GM18861 (cell line): Measurements from ENCODE around the gene PTGIS.

Source experiments
- ATAC-seq: cut with Tn5 transposase; IDR thresholded peaks from one replicate; pipeline ENCODE4 v1.9.1; 2021; ENCODE audit not compliant: unreplicated experiment

PTGIS gene

DNA sequence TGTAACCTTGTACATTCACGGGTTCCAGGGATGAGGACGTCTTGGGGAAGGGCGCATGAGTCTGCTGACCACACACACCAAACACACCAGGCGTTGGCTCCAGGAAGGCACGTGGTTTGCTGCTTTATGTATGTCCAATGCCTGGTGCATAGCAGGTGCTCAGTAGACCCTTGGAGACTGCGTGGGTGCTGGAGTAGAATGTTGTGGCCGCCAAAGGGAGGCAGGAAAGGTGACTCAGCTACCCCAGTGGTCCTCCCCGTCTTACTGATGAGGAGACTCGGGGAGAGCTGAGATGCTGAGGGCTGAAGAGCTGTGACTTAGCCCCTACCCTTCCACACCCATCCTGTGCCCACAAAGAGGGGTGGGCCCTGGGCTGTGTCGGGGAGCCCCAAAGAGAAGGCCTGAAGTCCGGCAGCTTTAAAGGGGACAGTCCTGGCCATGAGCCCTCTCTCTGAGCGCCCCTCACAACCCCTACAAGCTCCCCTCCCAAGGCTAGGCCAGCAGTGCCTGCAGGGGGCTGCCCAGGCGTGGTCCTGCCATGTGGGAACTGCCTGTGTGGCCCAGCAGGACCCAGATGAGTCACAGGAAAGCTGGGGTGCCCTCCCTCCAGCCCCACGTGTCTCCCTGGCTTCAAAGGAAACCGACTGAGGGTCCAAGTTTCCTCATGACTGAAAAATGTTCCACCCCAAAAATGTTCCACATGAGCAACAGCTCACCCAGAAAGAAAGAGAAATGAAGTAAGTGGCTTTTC is 28.0 kb upstream of the PTGIS start:
- ATAC-seq = no peak

DNA sequence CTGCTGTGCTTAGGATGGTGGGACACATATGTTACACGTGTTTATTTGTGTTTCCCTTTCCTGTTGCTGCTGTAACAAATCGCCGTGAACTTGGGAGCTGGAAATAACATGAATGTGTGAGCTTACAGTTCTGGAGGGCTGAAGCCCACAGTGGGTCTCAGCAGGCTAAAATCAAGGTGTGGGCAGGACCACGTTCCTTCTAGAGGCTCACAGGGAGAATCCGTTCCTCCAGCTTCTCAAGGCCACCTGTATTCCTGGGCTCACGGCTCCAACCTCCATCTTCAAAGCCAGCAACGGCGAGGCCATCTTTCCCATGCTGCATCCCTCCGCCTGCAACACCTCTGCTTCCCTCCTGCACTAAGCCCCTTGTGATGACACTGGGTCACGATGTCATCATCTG is 27.4 kb upstream of the PTGIS start:
- no peak for ATAC-seq

DNA sequence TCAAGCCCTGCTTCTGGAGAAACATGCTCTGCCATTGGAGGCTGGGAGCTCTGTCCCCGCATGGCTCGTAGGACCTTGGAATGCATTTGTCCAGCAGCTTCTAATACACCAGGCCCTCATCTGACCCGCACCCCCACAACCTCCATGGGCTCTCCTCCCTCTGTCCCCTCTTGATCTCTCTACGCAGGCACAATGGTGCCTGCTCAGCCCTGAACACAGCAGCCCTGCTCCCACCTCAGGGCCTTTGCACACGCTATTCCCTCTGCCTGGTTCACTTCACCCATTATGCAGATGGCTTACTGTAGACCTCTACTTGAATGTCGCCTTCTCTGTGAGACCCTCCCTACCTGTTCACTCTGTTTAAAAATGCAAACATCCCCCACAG is 27.0 kb upstream of the PTGIS start:
- no peak for ATAC-seq

DNA sequence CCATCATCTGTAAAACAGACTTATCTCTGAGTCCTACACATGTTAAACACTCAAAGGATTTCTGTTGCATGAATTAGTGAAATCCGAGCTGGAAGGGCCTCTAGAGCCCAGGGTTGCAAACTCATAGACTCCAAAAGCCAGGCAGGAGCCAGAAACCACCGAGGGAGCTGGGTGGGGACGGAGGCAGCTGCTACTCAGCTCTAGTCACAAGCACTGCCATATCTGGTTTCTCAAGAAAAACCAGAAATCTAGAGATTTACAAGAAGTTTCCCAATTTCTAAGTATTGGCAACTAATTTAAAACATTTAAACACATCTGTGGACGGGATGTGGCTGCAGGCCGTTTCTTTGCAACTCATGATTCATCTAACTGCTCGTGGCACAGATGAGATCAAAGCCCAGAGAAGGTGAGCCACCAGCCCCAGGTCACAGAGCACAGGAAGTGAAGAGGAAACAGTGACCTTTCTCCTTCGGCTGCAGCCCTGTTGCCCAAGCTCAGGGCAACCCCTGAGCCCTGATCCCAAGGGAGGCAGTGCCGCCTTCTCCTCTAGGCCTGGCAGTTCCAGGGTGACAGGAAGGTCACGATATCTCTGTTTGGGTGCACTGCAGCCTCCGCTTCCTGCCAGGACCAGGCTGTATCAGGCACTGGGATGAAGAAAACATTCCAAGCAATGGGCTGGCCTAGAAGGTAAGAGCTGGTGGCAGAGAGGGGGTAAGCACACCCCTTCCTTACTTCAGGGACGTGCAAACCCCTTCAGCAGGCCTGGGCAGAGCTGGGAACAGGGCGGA is 26.4 kb upstream of the PTGIS start:
- no peak for ATAC-seq

DNA sequence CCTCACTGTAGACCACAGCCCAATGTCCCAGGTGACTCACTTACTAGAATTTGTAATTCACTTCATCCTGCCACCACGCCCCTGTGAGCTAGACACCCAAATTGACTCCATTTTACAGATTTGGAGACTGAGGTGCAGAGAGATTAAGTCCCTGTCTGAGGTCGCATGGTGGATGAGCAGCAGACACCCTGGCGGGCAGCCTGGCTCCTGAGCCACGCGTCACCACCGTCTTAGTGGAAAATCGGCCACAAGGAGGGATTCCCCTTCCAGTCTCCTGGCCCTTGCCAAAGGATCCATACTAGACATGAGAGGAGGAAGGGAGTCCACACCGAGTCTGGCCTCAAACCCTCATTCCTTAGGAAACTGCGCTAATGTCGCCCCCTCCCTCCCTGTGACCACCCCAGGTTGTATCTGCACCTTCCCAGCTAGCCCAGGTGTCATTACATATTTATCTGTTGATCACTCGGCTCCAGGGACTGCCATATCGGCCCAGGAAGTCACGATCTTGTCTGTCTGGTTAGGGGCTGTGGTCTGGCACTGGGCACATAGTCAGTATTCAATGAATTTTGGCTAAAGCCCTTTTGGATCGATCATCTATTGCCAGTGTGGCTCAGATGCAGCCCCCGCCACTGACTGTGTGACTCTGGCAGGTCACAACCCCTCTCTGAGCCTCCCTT is 25.7 kb upstream of the PTGIS start:
- ATAC-seq = no peak

DNA sequence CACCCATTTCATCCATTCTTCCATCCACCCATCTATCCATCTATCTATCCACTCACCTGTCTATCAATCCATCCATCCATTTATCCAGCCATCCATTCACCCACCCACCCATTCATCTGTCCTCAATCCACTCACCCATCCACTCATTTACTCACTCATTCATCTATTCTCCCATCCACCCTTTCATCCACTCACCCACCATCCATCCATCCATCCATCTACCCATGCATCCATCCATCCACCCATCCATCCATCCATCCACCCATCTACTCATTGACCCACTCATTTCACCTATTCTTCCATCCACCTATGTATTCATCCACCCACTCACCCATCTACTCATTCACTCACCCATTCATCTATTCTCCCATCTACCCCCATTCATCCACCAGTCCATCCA is 24.2 kb upstream of the PTGIS start:
- no peak for ATAC-seq

DNA sequence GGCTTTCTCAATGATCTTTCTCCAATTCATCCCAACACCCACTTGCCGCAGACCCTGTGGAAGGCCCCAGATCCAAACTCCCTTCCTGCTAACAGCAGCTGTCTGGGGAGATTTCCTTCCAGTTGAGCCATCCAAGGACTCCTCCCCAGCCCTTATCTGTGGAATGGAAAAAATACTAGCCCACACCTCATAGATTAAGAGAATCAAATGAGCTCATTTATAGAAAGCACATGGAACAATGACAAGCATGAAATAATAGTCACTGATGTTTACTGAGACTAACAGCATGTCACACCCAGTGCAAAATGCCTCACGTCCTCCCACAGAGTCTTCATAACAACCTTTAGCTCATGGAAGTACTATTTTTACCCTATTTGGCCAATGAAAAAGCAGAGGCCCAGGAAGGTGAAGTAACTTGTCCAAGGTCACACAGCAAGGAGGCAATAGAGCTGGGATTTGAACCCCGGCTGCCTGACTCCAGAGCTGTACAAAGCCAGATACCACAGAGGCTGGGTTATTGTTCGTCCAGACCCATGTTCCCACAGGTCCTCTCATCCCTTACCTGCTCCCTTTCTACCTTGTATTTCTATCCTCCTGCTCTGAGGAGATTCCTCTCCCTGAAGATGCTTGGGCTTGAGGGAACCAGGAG is 23.4 kb upstream of the PTGIS start:
- no peak for ATAC-seq

DNA sequence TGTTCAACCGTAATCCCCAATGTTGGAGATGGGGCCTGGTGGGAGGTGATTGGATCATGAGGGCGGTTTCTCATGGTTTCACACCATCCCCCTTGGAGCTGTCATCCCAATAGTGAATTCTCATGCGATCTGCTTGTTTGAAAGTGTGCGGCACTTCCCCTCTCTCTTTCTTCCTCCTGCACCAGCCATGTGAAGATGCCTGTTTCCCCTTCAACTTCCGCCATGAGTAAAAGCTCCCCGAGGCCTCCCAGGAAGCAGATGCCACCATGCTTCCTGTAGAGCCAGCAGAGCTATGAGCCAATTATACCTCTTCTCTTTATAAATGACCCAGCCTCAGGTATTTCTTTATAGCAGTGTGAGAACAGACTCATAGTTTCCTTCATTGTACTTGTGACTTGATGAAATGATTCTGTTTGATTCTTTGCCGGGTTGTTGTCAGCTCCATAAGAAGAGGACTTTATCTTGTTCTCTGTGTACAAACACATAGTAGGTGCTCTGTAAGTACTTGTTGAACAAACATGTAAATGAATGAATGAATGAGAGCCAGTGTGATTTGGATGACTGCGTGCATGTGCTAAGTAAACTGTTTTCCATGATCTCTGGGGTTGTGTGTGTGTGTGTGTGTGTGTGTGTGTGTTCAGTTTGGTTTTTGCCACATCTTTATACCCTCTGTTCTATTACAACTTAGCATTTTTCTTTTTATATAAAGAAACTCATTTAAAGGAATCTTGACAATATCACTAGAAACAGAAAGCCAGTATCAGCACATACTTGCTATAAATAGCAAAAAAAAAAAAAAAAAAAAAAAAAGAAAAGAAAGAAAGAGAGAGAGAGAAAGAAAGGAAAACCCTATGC is 22.5 kb upstream of the PTGIS start:
- ATAC-seq = no peak

DNA sequence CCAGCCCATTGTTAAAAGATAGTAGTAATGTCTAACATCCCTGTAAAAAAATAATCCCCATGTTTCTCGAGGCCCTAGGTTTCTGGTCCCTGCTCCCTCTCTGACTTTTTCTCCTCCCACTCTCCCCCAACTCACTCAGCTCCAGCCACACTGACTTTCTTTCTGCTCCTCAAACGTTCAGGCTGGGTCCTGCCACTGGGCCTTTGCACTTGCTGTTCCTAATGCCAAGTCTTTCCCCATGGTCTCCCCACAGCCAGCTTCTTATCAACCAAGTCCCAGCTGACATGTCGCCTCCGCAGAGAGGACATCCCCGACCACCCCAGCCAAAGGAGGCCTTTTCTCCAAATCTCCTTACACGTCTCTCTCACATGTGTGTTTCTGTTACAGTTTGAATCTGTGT is 21.8 kb upstream of the PTGIS start:
- ATAC-seq = no peak

DNA sequence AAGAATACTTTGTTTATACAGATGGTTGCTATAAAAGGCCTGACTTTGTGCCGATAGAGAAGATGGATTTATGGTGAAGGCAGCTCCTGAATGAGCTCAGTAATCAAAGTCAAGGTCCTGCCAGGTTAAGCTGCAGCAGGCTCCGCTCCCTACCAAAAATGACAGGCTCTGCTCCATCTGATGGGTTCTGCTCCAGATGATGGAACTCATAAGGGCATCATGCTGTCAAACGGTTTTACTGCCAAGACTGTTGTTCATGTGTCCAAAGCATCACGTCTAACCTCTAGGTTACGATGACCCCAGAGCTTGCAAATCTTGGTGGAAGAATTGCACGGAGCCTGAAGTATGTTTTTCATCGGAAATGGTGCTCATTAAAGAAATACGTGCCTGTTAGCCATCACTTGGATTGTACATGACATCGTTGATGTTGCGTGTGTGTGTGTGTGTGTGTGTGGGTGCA is 19.2 kb upstream of the PTGIS start:
- no peak for ATAC-seq

DNA sequence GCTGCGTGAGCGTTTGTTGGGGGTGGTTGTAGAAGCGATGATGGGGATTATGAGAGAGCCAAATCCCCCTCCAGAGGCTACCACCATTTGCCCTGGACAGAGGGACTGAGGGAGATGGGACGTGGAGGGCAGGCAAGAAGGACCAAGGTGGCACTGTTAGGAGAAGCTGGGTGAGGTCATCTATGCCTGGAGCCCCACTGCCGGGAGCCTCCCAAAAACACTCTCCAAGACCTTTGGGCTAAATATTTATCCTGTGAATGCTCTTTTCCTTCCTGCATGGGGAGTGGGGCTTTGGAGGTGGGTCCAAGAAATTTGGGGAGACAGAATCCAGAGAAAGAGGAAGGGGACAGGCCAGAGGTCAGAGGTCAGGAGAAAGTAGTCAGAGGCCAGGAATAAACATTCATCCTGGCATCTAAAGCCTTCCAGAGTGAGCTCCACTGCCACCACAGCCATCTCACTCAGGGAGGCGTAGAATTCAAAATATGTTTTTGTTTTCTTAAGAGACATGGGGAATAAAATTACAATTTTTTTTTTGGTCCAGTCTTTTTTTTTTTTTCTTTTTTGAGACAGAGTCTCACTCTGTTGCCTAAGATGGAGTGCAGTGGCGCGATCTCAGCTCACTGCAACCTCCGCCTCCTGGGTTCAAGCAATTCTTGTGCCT is 17.8 kb upstream of the PTGIS start:
- ATAC-seq = no peak

DNA sequence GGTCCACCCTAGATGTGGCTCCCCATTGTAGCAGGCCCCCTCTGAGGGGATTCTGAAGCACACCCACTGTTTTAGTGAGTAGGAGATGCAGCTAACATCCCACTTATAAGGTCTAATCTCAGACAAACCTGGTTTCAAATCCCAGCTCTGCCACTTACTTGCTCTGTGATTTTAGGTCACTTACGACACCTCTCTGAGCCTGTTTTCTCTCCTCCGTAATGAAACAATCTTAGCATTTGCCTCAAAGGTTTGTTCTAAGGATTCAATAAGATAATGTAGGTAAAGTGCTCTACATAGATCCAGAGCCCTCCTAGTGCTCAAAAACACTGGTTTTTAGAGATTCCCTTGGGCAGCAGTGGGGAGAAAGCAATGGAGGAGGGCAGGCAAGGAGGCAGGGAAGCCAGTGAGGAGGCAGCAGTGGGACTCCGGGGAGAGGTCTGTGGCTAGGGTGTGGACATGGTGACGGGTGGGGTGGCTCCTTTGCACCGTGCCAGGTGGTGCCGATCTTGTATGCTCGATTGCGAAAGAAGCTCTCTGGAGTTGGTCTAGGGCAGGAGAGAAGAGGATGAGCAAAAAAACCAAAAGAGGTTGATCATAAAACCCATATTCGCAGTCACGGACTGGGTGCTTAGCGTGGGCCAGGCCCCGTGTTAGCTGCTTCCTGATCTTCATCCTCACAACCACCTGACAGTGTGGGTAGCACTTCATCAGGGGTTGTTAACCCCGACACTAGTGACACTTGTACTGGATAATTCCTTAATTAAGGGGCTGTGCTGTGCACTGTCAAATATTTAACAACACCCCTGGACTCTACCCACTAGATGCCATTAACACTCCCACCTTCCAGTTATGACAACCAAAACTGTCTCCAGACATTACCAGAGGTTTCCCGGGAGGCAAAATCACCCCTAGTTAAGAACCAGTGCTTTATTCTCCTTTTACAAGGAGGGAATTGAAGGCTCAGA is 16.8 kb upstream of the PTGIS start:
- no peak for ATAC-seq

DNA sequence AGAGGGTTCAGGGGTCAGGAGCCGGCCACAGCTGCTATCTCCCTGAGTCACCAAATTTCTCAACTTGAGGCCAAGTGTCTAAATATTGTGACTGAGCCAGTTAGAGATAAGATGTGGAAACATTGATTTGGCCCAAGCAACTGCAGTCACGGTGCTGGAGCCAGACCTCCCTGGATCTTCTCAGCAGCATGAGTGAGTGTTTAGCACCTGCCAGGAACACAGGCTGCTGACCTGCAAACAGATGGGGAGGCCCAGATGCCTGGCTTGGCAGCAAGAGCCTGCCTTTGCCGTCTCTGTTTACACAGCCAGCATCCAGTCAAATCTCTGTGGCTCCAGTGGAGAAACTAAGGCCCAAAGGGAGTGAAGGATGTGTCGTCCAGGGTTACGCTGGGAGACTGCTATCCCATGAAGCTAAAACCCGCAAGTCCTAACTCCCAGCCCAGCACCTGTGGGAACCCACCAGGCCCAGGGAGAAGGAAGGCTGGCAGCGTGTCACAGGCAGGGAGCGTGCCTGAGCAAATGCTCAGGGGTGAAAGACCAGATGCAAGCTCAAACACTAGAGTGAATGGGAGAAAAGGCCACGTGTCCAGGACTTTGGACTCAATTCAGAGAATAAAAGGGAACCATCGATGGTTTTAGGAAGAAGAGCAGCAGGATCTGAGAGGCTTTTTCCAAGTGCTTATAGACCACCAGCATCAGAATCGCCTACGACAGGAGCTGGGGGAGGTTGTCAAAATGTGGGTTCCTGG is 15.9 kb upstream of the PTGIS start:
- ATAC-seq = no peak

DNA sequence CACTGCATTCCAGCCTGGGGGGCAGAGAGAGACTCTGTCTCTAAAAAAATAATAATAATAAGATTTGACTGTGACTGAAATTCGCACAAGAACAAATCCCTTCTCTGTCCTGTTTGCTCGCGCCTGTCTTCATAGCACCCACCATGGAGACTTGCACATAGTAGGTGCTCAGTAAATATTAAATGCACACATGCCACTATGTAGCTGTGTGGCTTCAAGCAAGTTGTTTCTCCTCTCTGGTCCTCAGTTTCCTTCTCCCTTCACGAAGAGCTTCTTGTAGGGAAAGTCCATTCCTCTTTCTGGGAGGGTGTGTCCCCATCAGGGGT is 15.4 kb upstream of the PTGIS start:
- no peak for ATAC-seq

DNA sequence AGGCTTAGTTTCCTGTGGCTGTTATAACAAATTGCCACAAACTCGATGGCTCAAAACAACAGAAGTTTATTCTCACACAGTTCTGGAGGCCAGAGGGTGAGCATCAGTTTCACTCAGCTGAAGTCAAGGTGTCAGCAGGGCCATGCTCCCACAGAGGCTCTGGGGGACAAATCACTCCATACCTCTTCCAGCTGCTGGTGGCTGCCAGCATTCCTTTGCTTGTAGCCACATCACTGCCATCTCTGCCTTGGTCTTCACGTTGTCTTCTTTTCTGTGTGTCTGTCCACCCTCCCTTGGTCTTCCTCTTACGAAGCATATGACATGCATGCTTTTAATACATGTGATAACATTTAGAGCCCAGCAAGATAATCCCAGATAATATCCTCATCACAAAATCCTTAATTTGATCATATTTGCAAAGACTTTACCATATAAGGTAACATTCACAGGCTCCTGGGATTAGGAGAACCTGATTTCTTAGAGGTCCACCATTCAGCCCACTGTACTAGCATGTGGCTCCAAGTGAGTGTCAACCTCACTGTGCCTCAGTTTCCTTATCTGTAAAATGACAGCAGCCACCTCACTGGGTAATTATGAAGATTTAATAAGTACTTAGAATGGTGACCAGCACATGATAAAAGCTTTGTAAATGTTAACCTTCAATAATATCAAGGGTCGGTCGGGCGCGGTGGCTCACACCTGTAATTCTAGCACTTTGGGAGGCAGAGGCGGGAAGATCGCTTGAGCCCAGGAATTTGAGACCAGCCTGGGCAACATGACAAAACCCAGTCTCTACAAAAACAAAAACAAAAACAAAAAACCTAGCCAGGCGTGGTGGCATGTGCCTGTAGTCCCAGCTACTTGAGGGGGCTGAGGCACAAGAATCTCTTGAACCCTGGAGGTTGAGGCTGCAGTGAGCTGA is 14.7 kb upstream of the PTGIS start:
- ATAC-seq = no peak

DNA sequence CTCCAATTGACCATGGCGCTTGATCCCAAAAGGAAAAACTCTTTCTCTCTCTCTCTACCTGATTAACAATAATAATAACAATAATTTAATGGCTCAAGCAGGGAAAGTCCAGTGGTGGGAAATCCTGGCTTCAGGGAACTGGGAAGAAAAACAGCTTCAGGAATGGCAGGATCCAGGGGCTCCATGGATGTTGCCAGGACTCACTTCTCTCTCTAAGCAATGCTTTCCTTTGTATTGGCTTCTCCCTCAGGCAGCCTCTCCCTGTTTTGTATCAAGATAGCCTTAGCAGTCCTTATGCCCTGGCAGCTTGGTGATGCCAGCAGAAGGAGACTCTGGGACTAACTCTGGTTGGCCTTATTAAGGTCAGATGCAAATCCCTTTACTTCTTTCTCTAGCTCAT is 13.5 kb upstream of the PTGIS start:
- ATAC-seq = no peak

DNA sequence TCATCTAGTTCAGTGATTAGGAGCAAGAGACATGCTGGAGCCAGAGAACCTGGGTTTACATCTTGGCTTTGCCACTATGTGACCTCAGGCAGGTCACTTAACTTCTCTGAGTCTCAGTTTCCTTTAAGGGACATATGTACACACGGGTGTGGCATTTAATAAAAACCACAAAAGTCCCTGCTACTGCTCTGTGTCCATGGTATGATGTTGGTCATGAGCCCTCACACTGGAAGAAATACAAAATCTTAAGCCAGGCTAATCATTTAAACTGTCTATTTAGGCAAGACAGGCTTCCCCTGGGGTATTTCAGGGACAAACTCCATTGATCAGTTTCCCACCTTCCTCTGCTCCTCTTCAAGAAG is 12.9 kb upstream of the PTGIS start:
- ATAC-seq = no peak
